ENCODE results near the gene PTPRO.

PTPRO gene
- total RNA-seq = 2.9 to 11.9 reads per million in 2 donors

DNA sequence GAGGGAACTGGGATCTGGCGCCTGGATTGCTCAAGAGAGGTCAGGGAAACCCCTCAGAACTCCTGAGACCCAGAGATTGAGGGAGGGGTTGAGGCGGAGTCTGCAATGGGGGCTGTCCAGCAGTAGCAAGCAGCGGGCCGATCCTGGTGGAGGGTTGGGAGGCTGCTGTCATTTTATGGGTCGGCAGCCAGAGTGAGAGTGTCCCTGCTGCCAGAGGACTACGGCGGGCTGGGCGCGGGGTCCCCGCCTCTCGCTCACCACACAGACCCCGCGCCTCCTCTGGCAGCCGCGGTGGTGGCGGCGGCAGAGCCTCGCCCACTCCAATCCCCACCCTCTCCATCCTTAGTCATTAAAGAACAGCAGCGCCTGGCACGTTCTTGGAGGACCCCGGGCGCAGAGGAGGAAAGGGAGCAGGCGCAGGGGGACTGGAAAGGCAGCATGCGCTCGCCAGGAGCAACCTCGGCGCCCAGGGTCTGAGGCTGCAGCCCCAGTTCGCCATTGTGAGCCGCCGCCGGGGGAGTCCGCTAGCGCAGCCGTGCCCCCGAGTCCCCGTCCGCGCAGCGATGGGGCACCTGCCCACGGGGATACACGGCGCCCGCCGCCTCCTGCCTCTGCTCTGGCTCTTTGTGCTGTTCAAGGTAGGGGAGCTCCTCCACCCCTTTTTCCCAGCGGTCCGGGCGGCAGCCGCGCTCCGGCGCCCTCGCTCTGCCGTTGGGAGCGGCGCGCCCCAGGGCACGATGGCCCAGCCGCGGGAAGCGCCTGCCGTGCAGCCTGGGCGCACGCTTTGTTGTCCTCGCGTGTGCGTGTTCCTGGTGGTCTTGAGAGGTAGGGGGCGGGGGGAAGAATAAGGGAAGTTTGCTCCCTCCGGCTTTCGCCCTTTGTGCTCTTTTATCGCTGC lies at the start of gene PTPRO:
Gene PTPRO, plus strand, starts transcription at position 345 of the 898 bp plus-strand sequence.
- DNase-seq = no peak

DNA sequence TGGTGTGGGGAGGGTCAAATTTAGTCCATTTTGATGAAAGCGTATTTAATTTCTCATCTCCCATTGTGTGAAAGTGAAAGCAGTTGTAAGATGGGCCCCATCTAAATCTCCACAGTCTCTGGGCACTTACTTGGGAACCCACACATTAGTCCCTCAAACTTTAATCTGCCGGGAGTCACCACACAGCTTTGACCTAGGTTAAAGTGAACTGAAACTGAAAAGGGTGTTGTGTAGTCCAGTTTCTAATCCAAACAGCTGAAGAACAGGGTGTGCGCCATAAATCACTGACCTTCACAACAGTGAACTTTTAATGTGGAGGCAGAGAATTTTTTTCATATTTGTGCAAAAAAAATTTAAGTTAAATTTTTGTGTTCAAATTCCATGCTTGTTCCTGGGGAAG lies 48.4 kb upstream of the PTPRO start:
- DNase-seq = no peak

DNA sequence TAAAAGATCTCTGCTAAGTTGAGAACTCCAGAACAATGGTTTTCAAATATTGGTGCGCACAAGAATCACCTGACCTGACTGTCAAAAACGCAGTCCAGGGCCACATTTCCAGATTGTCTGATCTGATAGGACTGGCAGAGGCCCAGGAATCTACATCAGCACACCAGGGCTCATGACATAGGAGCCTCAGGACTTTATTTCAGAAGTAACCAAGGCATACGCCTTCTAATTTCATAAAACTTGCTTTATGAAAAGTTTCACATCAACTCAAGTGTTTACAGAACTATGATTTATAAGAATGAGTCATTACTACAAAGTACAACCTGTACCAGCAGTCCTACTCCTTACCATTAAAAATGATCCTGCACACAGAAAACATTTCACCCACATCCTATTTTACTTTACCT lies 47.7 kb upstream of the PTPRO start:
- no peak for DNase-seq

DNA sequence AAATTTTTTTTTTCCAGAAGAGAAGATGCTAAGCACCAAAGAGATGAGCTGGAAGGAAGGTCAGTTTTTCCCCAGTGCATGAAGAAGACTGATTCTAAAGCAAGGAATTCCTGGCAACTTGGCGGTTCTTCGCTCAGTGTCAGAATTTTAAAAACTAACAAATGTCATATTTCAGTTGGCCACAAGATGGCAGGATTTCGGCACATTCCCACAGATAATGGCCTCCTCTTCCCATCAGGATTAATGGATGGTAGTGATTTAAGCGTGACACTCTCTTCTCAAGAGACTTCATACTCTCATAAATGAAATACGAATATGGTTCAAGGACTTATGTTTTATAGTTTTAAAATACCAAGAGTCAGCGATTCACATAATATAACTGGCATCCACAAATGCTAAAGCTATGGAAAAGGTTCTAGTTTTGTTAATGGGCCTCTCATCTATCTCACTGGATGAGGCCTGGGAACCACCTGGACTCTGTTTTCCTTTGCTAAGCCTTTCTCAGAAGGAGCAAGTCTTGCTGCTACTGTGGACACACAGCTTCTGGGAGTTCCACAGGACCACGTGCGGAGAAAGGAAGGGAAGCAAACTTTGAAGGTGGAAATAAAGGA lies 46.1 kb upstream of the PTPRO start:
- no peak for DNase-seq

DNA sequence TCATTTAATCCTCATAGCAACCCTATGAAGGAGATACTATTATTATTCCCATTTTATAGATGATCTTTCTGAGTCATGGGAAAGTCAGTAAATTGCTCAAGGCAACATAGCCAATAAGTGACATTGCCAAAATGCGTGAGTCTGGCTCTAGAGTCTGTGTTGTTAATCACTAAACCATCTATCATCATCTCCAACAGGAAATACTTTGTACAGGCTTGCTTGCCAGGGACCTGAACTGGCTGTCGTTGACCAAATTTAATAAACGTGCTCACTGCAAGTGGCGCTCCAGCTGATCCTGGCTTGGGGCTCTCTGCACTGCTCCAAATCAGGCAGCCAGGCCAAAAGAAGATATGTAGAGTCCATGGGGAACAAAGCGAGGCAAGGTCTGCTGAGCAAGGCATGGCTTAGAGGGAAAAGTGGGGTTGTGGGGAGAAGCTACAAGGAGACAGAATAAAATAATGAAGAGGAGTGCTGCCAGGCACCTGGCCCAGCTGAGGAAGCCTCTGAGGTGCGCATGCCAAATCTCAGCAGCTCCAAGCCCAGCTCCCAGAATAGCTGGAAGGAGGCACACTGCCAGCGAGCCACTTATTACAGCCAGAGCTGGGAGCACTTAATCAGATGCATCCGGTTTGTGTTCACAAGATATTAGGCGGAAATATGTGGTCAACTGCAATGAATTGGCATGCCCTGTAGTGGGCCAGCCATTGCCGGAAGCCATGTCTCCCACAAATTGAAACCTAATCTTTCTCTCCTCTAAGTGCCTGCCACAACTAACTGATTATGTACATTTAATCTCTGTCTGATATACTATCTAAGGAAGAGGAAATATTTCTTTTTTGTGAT lies 43.3 kb upstream of the PTPRO start:
- DNase-seq = no peak

DNA sequence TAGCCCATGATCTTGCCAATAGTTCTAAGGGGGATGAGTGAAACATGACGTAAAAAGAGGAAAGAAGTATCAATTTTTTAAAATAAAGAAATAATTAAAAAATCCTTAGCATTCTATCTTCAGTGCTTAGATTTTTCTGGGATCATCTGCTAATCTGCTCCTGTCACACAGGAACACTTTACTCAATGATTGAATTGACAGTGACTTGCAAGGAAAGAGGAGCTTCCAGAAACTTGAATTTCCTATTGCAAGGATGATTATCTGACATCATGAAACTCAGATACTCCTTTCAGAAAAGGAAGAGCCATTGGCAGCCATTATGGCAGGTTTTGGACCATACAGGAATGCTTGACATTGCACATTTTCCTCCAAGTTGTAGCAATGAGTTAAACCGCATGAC lies 41.4 kb upstream of the PTPRO start:
- DNase-seq = no peak

DNA sequence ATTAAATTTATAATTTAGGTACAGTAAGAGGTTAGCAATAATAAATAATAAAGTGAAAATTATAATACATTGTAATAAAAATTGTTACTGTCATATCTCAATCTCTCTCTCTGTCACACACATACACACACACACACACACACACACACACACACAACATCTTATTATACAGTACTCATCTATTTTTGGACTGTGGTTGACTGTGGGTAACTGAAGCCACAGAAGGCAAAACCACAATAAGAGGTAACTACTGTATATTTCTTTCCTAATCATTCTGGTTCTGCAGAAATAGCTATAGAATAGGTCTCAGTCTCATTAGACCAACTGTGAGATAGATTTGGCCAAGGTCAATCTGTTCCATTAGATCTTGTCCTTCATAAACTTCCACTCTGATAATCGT lies 33.1 kb upstream of the PTPRO start:
- no peak for DNase-seq

DNA sequence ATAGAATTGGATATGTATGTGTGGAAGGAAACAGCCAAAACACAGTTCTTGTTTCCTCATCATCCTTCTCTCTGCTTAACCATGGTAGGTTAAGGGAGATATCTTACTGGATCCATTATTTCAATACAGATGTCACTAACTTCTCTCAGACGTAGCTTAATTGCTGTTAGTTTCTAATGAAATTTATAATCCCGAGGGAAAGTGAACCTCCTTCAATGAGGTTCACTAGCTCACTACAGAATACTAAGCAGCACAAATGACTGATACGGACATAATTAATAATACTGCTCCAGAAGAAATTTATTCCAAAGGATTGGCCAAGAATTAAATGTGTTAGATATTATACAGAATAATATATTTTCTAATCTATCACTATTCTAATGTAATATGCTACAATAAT lies 28.6 kb upstream of the PTPRO start:
- DNase-seq = no peak

DNA sequence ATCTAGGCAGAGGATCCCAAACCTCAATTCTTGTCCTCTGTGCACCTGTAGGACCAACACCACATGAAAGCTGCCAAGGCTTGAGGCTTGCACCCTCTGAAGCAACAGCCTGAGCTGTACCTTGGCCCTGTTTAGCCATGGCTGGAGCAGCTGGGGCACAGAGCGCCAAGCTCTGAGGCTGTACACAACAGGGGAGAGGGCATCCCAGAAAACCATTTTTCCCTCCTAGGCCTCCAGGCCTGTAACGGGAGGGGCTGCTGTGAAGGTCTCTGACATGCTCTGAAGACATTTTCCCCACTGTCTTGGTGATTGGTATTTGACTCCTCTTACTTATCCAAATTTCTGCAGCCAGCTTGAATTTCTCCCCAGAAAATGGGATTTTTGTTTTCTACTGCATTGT lies 22.4 kb upstream of the PTPRO start:
- DNase-seq = no peak

DNA sequence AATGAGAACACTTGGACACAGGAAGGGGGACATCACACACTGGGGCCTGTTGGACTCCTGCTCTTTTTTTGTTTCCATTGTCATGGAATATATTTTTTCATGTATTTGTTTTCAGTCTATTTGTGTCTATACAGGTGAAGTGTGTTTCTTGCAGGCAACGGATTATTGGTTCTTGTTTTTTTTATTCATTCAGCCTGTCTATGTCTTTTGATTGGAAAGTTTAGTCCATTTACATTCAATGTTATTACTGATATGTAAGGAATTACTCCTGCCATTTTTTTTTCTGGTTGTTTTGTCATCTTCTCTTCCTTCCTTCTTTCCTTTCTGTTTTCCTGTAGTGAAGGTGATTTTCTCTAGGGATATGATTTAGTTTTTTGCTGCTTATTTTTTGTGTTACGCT lies 18.0 kb upstream of the PTPRO start:
- no peak for DNase-seq

DNA sequence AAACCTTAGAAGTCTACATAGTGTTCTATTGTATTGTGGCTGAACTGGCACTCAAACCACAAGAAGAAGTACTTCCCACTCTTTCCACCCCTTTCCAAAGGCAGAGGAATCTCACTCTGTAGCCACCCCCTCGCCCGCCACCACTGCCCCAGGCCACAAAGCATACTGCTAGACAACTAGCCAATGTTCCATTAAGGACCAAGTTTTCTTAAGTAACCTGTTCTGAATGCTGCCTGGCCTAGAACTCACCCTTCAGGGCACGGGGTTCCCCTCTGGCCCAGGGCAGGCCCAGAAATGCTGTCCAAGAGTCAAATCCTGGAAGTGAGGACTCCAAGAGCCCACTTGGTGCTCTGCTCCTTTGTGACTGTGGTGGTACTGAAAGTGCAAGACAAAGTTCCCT lies 15.7 kb upstream of the PTPRO start:
- DNase-seq = no peak

DNA sequence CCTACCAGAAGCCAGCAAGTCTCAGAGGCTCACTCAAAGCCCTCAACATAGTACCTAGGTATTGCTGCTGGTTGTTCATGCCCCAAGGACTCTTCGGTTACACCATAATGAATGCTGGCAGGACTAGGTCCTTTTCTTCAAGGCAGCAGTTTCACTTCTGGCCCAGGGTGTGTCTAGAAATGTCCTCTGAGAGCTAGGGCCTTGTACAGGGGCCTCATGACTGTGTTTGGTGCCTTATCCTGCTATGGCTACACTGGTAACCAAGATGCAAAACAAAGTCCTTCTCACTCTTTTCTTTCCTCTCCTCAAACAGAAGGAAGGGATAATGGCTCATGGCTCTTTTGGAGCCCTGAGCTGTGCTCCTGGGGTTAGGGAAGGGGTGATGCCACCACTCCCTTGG lies 15.2 kb upstream of the PTPRO start:
- DNase-seq = no peak

DNA sequence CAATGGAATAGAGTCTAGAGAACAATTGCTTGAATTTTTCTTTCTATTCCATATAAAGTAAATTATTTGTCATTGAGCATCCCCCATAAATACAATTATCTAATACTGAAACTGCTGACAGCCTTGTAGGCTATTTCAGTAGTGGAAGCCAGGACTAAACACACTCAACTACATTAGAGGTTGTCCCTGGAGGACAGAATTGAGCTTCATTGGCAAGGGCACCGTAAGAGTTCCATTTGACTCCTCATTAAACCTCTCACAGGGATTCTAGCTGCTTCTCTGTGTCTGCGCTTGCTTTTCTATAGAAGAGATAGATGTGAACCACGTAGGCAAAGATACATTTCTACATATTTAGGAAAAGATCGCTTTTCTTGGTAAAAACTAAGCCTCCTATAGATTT lies 3.5 kb upstream of the PTPRO start:
- DNase-seq = no peak

DNA sequence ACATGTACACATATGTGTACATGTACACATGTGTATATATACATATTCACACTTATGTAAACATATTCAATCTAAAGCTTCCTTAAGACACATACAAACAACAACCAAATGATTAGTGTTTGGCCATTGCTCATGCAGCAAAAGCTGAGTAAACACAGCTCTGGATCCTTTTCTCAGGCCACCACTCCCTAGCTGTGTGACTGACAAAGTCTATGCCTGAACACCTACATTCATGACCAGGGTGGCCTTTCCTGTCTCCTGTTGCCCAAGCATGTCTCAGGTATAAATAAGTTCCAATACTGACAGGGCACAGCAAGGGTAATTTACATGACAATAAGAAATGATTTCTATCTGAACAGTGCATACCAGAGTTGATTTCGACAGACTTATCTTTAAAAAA lies 1.4 kb upstream of the PTPRO start:
- no peak for DNase-seq

DNA sequence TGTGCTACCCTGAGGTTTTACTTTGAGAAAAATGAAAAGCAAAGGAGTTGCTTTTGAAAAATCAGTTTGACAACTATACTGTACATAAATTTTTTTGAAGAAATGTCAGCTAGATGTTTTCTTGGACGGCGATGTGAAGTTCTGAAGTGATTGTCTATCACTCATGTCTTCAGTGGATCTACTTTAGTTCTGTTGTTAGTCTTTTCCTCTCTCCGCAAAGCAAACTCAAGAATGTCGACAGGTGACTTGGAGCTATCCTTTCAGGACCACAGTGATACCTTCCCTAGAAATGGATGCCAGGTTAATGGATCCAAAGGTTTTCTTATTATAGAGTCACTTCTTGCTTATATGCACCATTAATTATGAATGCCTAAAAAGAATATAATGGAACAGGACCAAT lies 1.2 kb downstream of the PTPRO start:
- DNase-seq = no peak

DNA sequence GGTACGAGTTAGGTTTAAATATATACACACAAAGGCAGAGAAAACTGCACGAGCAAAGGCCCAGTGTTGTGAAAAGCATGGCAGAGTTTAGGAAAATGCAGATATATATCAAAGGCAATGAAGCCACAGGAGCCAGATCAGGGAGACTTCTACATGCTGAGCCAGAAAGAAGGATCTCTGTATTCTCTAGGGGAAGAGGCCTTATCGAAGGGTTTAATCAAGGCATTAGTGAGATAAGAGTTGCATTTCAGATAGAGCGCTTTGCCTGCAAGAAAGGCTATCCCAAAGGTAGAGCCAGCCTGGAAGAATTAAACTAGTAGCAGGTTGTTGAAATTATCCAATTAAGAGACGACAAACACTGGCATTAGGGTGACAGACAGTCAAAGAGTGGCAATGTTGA lies 7.6 kb downstream of the PTPRO start:
- no peak for DNase-seq

DNA sequence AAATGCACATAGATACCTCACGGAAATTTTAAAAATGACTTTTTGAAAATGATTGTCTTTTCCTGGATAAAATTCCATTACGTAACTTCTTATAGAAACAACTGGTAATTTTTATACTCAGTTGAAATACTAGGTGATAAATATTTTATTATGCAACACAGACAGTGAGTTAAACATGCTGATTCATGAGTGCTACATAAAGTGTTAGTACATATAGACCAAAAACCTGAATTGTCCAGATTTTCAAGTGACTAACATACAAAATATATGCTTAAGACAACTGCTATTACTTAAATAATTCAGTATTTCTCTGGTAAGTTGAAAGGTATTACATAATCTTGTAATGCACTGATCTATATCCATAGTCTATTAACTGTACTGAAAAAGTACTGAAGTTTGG lies 11.9 kb downstream of the PTPRO start:
- no peak for DNase-seq

DNA sequence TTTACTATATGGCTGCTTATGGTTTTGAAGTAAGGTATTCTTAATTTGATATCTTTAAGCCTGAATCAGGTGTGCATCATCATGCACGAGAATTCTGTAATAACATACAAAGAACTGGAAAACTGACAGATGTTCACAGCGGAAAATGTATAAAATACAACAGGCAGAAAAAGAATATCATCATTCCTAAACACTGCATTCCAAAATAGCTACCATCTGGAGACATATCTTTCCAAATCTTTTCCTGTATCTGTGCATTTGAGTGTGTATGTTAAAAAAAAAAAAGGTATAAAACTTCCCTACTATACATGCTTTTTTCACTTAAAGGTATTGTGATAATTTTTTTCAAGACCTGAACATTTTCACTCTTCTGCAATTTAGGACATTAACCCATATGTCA lies 13.7 kb downstream of the PTPRO start:
- no peak for DNase-seq

DNA sequence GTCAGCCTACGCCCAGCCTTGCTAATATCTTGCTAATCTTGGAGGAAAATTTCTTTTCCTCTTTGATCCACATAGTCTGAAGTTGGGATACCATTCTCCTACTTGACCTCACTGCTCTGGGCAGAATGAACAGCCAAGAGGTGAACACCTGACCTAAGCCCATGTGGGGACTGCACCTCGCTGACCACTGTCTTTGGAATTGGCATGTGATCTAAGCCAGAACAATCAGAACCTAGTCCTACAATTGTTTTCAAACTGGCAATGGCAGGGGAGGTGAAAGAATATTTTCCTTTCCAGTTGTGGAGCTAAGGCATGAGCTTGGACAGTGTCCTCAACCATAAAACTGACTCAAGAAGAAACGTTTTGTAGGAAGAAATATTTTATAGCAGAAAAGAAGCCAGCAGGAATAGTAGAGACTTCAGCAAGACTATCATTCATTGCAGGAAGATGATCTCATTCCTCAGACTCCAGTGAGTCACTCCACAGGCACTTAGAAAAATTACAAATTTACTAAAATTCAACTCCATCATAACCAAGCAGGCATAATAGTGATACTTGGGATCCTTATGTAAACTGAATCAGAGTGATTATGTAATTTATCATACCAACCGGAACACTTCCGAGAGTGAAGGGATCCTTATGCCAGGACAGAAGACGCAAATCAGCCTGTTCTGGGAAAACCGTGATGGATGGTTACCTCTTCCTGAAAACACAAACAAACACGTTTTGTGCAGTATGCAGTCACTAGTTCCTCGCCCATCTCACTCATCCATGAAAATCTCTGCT lies 14.7 kb downstream of the PTPRO start:
- no peak for DNase-seq

DNA sequence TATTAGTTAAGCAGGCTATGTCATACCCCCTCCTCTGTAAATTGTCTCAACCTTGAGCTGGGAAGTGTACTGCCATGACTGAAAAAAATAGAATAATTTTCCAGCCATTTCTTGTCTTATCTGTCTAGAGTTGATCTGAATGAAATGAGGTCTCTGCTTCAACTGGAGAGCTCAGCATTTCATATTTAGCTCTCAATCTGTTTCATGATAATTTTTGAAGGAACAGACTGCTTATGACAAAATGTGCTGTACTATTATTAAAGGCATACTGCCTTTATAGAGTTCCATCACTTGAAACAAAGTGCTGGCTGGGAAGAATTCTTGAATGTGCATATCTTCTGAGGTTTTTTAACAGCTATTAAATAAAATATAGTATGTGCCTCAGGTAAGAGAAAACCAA lies 19.1 kb downstream of the PTPRO start:
- DNase-seq = no peak

DNA sequence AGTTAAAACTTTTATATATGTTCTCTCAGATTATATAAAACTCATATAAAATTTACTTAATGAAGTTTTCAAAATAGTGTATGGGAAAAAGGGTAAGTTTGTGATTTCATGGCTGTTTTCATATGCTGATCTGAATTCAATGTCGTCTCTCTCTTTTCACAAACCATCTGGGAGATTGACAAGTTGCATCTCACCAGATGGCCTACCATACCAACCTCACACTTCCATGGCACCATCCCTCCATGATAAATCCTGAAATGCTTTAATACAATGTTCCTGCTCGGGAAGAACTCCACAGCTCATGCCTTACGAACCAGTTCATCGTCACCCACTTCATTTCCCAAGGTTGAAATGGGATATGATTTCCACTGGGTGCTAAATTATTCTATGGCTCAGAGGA lies 22.3 kb downstream of the PTPRO start:
- DNase-seq = no peak

DNA sequence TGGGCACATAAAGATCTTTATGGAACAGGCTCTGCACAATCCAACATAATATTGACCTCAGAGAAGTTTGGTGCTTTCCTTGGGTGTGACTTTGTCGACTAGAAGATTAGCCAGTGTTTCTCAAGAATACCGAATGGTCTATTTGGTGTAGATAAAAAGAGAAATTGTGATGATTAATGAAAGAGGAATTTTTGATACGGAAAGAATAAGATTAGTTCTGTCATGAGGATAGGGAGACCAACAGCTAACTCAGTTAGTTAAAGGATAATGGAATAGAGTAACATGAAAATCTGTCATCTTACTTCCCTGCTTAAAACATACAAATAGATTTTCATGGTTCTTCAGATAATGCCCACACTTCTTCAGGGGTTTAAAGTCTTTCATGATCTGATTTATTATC lies 24.2 kb downstream of the PTPRO start:
- DNase-seq = no peak

DNA sequence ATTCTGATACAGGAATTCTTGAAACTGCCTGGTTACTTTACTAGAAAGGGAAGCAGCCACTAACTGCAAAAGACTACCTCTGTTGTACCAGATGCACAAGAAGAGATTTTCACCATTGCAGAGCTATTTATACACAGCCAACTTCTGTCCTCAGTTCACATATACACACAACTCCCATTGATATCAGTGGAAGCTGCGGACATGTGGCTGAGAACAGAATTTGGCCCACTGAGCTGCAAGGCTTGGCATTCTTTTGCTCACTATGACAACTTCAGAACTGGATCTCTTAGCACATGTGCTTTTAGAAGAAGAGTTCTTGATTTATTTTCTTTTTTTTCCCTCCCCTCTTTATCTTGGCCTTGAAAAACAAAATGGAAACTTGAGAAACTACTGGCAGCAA lies 28.3 kb downstream of the PTPRO start:
- no peak for DNase-seq
